GM21447 (cell line): Measurements from ENCODE around the gene PRR14L.
"Not testable (repeated sequence)": the region's sequence is repeated elsewhere in the genome, so short reads cannot be mapped to it uniquely, and the experiment has no call there.

Experiments used
- ATAC-seq: cut with Tn5 transposase; IDR thresholded peaks from one replicate; pipeline ENCODE4 v1.9.1; 2021; ENCODE audit not compliant: unreplicated experiment

Gene PRR14L

DNA sequence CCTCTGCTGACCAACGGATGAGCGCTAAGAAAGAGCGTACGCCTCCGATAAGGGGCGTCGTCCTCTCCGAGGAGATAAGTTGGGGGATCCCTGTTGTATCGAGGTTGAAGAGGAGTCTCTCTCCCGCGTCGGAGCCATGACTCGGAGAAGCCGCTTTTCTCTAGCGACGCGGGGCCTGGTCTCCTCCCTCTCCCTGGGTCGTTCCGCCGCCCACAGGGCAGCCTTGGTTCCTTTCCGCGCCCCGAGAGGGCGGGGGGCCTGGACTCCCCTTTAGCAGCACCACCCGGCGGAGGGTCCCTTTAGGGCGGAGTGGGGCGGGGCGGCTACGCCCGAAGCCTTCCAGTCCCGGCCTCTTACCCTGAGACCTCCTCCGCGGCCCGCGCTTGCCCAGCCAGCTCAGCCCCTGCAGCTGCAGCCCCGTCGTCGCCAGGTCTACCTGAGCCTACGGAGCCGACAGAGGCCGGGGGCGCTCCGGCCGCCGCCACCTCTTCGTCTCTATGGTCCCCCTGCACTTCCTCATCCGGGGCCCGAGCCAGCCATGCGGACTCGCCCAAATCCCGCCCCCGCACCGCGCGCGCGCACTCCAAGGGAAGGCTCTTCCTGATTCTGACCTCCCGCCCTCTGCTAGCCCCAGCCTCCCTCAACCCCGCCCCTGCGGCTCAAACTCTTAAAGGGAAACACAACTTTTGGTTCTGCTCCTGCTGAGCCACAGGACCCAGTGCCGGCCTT is at the start of gene PRR14L:
PRR14L (minus strand) TSS at position 497 of the 729 bp plus-strand sequence. CDS start 11,272 bp downstream, outside the sequence.
- ATAC-seq, result peak; percentile 48

DNA sequence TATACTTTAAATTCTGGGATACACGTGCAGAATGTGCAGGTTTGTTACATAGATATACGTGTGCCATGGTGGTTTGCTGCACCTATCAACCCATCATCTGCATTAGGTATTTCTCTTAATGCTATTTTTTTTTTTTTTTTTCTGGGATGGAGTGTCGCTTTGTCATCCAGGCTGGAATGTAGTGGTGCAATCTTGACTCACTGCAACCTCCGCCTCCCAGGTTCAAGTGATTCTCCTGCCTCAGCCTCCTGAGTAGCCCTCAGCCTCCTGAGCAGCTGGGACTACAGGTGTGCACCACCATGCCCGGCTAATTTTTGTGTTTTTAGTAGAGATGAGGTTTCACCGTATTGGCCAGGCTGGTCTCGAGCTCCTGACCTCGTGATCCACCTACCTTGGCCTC is 49.4 kb upstream of the PRR14L start:
- not testable (repeated sequence) for ATAC-seq

DNA sequence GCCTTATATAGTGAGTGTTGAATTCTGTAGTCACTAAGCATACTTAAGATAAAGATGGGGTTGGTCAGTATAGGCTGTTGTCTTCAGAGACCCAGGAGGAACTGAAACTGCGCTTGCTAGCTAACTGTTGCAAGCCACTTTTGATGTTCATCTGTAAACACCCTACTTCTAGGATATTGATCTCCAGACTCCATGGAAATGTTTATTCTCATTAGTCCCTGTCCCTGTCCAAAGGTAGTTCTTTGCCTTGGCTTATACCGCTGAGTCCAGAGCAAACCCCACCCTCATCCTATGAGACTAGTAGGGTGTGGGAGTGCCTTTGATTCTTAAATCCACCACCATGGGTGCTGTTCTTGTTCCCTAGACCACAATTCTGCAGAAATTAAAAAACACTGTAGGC is 40.3 kb upstream of the PRR14L start:
- ATAC-seq, result no peak

DNA sequence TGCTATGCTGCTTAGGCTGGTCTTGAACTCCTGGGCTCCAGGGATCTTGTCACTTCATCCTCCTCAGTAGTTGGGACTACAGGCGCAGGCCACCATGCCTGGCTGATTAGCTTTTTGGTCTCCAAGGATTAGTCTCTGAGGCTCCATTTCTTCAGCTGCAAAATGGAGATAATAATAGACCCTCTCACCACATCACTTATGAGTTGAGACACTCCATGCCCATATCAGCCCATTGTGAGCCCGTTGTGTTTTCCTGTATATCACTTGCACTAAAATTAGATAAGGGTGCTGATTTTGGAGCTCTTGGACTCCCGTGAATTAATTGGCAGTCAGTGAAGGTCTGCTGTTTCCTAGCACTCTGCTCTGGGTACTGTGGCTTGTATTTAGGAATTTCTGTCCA is 39.9 kb upstream of the PRR14L start:
- ATAC-seq, result no peak

DNA sequence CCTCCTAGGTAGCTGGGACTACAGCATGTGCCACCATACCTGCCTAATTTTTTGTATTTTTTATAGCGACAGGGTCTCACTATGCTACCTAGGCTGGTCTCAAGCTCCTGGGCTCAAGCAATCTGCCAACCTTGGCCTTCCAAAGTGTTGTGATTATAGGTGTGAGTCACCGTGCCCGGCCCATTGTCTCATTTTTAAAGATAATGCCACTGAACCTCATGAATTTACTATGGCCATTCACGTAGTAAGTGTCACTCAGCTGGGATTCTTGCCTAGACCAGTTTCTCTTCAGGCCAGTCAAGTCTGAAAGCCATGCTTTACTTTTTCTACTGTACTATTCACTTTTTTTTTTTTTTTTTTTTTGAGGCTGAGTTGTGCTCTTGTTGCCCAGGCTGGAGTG is 26.3 kb upstream of the PRR14L start:
- no peak for ATAC-seq

DNA sequence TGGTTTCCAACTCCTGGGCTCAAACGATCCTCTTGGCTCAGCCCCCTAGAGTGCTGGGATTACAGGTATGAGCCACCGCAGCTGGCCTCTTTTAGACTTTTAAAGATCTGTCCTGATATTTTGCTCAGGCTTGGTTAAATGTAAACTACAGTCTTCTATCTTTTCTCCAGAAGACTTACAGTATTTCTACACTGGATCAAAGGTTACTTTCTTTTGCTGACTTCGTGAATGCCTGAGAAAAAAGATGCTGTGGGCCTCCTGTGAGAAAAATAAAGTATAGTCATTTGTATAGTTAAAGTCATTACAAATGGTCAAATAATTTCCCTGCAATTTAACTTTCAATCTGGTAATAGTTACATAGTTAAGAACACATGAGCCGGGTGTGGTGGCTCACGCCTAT is 23.5 kb upstream of the PRR14L start:
- no peak for ATAC-seq

DNA sequence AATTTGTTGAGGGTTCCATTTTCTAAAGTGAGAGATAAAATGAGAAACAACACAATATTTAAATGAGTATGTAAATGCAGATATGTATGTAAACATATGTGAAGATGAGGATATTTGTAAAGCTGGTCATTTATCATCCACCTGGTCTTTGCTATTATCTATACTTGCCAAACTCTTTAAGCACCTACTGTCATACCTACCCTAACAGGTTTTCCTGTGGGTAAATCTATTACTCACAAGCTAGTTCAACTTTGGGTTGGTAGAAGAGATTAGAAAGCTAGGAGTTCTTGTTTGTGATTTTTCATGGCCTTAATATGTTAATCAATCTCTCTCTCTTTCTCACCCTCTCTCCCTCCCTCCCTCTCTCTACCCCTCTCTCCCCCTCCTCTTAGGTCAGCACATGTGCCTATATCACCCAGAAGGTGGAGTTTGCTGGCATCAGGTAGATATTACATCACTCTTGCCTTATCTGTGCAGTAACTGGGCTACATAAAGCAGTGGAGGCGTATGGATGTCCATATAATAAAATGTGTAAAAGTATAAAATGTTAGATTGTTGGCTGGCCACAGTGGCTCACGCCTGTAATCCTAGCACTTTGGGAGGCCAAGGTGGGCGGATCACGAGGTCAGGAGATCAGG is 18.6 kb upstream of the PRR14L start:
- ATAC-seq, result no peak

DNA sequence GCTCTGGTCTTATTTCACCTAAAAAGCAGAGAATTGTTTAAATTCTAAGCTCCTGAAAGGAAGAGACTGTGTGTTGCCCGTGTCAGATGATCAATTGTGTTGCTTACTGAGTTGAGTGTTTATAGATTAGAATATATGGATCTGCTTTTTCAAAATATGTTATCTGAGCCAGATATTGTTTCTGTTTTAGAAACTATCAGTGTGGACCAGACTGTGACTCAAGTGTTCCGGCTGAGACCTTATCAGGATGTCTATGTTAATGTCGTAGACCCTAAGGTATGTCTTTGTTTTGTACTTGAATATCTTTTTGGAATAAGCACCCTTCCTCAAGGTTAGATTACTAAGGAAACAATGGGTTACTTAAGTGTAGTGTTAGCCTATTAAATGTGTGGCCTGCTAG is 14.9 kb upstream of the PRR14L start:
- no peak for ATAC-seq

DNA sequence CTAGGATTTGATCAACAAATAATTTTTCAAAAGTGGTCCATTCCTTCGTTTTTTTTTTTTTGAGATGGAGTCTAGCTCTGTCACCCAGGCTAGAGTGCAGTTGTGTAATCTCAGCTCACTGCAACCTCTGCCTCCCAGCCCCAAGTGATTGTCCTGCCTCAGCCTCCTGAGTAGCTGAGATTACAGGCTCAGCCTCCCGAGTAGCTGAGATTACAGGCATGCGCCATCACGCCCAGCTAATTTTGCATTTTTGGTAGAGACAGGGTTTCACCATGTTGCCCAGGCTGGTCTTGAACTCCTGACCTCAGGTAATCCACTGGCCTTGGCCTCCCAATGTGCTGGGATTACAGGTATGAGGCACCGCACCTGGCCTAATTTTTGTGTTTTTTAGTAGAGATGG is 8.9 kb upstream of the PRR14L start:
- ATAC-seq, result not testable (repeated sequence)

DNA sequence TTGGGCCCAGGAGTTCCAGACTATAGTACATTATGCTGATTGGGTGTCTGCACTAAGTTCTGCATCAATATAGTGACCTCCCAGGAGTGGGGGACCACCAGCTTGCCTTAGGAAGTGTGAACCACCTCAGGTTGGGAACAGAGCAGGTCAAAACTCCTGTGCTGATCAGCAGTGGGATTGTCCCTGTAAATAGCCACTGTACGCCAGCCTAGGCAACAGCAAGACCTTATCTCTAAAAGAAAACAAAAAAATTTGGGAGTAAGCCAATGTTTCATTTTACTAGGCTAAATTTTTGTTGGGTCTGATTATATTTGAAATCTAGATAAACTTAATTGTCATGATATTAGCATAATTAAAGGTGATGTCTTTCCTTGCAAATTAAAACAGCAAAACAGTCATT is 7.3 kb upstream of the PRR14L start:
- no peak for ATAC-seq

DNA sequence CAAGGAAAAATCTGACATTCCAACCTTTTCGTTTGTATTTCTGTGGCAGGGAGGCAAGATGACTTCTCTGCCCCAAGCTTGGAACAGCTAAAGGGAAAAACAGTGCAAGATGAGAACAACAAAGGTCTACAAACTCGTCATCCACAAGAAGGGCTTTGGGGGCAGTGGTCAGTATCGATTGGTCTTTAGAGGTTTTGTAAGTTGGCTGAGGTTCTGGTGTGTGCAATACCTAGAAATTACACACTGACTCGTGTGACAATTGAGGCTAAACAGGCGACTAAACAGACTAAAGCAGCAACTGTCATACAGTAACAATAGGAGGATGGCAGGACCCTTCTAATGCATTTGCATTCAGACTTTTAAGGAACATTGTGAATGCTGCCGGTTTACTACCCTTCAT is 4.9 kb upstream of the PRR14L start:
- no peak for ATAC-seq

DNA sequence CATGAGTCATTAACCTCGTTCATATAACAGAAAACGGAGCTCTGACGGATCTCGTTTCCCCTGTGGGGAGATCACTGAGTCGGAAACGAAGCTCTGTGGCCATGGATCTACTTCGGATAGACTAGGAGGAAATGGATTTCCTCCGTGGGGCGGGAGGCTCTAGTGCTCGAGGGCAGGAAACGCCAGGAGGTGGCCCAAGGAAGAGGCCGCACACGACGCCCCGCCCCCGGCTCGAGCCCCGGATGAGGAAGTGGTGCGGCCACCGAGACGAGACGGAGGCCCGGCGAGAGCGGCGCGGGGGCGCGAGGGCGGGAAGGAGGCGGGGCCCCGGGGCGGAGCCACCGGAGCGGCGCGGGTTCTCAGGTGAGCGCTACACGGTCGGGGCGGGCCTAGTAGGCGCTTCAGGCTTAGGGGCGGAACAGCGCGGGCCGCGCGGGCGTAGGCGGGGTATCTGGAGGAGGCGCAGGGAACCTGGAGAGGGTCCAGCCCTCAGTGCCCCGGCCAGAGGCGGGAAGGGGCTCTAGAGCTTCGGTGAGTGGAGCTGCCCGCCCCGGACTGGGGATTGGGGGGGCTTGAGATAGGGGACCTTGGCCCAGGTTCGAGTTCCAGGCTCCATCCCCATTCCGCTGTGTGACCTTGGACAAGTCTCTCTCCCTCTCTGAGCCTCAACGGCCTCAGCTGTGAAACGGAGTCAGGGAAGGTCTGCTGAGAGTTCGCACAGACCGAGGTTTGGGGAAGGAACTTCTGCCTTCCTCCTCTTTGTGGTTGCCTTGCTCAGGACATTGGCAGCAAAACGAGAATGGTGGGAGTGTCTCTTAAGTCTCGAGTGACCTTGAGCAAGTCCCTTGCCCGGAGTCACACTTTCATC is 3.9 kb upstream of the PRR14L start, which contains the start of gene DEPDC5:
DEPDC5 (plus strand) TSS at position 386 of the 868 bp plus-strand sequence. CDS start 903 bp downstream, outside the sequence.
- ATAC-seq, result peak; percentile 60

DNA sequence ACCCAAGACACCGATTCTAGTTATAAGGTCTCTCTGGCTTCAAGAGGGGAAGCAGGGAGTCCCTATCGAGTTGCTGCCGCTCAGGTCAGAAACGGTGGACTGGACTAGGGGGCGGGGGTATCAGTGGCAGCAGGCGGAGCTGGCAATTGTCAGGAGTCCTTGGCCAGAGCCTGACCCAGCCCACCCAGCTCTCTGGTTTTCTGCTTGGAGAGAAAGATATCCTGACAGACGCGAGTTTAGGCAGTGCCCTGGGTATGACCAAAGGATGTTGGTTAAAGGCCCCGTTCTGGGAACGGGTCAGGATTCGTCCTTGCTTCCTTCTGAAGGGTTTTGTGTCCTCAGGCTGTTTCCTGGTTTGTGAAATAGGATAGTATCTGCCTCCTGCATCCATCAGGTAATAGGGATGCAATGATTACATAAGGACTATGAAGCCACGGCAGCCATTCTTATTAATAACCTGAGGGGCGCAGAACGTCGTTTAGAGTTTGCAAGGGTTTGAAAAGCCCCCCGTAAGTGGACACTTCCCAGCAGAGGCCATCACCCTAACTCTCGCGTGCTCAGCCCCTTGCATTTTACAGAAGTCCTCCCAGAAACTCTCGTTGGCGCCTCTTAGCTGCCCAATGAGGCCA is 3.2 kb upstream of the PRR14L start:
- ATAC-seq, result no peak

DNA sequence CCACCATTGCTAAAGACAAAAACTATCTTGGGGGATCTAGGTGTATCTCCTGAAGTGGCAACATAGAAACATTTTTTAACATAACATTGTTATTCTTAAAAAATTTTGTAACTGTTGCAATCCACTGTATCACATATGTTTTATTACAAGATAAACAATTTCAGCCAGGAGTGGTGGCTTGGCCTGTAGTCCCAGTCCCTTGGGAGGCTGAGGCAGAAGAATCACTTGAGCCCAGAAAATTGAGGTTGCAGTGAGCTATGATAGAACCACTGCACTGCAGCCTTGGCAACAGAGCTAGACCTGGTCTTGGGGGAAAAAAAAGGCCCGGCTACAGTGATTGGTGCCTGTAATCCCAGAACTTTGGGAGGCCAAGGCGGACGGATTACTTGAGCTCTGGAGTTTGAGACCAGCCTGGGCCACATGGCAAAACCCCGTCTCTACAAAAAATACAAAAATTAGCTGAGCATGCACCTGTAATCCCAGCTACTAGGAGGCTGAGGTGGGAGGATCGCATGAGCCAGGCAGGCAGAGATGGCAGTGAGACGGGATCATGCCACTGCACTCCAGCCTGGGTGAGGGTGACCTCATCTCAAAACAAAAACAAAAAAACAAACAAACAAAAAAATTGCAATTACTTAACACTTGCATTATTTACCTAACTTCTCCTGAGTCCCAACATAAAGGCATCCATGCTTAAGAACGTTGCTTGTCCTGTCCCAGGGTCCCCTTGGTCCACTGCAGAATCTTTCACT is 2.3 kb upstream of the PRR14L start:
- no peak for ATAC-seq

DNA sequence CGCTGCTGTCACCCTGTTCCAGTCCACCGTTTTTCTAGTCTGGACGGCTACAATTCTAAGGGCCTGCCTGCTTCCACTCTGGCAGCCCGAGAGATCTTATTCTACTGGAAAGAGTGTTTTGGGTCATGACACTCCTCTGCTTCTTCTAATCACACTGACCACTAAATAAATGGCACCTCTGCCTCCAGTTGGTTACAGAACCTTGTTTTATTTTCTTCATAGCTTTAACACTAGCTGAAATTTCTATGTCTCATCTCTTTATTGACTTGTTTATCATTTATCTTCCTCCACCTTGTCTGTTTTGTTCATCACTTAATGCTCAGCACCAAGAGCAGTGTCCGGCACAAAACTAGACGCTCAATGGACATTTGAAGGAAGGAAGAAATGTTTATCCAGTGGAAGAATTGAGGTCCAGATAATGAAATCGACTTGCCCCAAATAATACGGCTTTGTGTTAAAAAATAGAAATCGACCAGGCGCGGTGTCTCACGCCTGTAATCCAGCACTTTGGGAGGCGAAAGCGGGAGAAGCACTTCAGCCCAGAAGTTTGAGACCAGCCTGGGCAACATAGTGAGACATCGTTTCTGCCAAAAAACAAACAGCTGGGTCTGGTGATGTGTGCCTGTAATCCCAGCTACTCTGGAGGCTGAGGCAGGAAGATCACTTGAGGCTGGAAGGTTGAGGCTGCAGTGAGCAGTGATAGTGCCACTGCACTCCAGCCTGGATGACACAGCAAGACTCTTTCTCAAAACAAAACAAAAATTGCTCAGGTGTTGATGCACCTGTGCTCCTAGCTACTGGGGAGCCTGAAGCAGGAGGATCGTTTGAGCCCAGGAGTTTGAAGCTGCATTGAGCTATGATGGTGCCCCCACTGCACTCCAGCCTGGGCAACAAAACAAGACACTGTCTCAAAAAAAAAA is 693 bp upstream of the PRR14L start:
- no peak for ATAC-seq

DNA sequence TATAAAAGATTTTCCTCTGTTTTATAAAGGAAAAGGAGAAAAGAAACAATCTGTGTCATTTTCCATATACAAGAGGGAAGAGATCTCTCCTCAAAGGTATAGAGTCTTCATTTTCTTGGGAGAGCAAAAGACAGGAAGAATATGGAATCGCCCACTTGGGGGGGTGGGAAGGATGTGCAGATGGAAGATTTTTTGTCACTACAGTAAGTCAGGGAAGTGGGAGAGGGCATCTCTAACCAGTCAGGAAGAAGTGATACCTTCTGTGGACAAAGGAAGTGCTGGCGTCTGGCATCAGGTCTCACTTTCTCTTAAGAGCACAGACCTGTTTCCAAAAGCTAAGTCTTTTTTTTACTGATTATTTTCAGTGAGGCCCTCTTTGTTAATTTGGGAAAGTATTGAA is 1.4 kb downstream of the PRR14L start:
- ATAC-seq, result no peak

DNA sequence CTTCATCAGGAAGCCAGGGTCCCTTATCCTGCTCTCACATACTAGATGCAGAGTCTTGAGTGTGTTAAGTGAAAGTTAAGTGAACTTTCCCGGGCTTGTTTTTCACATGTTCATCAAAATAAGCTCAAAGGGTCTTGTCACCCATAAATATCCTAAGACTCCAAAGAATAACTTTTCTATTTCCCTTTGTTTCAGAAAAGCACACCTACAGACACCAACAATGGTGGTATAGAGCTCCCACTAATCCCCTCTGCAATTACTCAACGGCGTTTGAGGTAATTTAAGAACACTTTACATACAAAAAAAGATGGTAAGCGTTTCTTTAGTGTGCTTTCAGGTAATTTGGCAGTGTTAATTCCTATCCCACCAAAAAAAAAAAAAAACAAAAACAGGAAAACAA is 2.5 kb downstream of the PRR14L start:
- ATAC-seq, result no peak

DNA sequence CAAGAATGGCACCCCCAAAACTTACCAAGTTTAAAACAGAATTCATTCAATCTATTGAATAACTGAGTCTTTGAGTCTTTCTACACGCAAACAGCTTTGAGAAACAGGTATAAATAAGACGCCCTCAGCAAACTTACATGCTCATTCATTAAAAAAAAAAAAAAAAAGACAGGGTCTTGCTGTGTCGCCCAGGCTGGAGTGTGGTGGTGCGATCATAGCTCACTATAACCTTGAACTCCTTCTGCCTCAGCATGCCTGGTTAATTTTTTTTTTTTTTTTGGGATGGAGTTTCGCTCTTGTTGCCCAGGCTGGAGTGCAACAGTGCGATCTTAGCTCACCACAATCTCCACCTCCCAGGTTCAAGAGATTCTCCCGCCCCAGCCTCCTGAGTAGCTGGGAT is 6.1 kb downstream of the PRR14L start:
- ATAC-seq, result no peak

DNA sequence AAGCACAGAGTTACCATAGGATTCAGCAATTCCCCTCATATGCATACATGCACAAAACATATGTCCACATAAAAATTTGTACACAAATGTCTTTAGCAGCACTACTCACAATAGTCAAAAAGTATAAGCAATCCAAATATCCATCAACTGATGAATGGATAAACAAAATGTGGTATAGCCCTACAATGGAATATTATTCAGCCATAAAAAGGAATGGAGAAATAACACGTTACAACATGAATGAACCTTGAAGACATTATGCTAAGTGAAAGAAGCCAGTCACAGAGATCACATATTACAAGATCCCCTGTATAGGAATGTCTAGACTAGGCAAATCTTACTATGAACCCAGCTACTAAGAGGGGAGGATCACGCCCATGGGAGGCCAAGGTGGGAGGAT is 7.2 kb downstream of the PRR14L start:
- no peak for ATAC-seq
